SIG-M5 treated with dmso at 0.1 percent for 504 hours (cell line): Measurements from ENCODE around the gene FAM25A.
"Not testable (repeated sequence)": the region's sequence is repeated elsewhere in the genome, so short reads cannot be mapped to it uniquely, and the experiment has no call there.

Experiments
- DNase-seq: peaks from one replicate; lab custom pipeline; 2025; ENCODE audit not compliant: unreplicated experiment; lab: John Stamatoyannopoulos, UW

FAM25A gene

DNA sequence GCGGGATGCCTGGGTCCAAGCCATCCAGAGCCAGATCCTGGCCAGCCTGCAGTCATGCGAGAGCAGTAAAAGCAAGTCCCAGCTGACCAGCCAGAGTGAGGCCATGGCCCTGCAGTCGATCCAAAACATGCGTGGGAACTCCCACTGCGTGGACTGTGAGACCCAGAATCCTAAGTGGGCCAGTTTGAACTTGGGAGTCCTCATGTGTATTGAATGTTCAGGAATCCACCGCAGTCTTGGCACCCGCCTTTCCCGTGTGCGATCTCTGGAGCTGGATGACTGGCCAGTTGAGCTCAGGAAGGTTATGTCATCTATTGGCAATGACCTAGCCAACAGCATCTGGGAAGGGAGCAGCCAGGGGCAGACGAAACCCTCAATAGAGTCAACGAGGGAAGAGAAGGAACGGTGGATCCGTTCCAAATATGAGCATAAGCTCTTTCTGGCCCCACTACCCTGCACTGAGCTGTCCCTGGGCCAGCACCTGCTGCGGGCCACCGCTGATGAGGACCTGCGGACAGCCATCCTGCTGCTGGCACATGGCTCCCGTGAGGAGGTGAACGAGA lies 10.9 kb upstream of the FAM25A start:
- DNase-seq = not testable (repeated sequence)

GRCh38 chr10:87013528-87013927 lies 6.6 kb upstream of the FAM25A start:
- DNase-seq = peak; percentile 20

- not testable (repeated sequence) for DNase-seq
Measured at GRCh38 chr10:87014986-87015716, 4.9 kb upstream of the FAM25A start.

GRCh38 chr10:87018127-87018526 lies 2.0 kb upstream of the FAM25A start:
- not testable (repeated sequence) for DNase-seq

DNA sequence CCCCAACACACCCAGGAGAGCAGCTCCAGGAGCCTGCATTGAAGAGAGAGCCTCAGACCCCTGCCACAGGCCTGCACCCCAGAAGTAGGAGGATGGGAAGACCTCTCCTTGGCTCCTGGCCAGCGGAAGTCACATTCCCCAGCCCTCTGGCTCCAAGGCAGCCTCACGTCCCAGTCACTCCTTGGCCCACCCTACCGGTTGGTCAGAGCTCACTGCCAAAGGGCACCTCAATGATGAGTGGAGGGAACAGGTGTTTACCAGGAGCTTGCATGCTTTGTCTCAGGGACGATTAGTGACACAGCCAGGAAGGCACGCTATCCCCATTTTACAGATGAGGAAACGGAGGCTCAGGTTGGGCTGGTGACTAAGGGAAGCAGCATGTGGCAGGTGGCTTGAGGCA lies 1.0 kb upstream of the FAM25A start:
- not testable (repeated sequence) for DNase-seq

- DNase-seq = not testable (repeated sequence)
Measured at GRCh38 chr10:87019504-87019903, 590 bp upstream of the FAM25A start.

DNA sequence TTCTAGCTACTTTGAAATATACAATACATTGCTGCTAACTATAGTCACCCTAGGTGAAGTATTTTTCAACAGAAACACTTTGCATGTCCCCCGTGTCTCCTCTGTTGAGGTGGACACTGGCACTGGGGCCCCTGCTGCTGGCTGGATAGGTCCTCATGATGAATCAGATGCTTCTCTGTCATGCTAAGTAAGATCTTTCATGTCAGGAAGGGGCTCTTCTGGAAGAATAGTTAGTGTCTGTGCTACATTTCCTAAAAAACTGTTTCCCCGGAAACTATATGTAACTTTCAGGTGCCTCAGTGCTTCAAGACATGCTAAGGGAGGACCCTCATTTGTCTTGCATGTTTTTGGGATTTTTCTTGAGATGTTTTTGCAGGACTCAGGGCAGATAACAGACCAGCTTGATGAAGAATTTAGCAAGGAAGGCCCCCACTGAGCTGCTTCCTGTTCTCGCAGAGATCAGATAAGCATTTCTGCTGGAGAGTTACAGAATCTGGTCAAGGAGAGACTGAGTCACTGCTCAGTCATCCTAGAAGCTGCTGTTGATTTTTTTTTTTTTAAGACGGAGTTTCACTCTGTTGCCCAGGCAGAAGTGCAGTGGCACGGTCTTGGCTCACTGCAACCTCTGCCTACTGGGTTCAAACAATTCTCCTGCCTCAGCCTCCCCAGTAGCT lies 5.3 kb downstream of the FAM25A start:
- peak; percentile 73 for DNase-seq

- DNase-seq = not testable (repeated sequence)
Measured at GRCh38 chr10:87026747-87027508, 6.8 kb downstream of the FAM25A start.

GRCh38 chr10:87030419-87030818 lies 10.3 kb downstream of the FAM25A start:
- not testable (repeated sequence) for DNase-seq

DNA sequence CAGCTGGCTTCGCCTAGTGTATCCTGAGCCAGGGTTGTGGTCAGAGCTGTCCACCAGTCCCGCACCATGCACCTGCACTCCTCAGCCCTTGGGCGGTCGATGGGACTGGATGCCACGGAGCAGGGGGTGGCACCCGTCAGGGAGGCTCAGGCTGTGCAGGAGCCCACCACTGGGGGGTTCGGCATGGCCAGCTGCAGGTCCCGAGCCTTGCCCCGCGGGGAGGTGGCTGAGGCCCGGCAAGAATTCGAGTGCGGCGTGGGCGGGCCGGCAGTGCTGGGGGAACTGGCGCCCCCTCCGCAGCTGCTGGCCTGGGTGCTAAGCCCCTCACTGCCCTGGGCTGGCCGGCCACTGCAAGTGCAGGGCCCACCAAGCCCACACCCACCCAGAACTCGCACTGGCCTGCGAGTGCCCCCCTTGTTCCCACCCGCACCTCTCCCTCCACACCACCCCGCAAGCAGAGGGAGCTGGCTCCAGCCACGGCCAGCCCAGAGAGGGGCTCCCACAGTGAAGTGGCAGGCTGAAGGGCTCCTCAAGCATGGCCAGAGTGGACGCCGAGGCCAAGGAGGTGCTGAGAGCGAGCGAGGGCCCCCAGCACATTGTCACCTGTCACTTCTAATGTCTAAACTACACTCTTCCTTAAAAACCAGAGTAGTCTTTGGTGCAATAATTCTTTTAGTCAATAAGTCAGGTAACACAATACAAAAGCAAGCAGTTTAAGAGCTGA lies 11.0 kb downstream of the FAM25A start:
- no peak for DNase-seq

- no peak for DNase-seq
Measured at GRCh38 chr10:87036623-87037022, 16.5 kb downstream of the FAM25A start.

DNA sequence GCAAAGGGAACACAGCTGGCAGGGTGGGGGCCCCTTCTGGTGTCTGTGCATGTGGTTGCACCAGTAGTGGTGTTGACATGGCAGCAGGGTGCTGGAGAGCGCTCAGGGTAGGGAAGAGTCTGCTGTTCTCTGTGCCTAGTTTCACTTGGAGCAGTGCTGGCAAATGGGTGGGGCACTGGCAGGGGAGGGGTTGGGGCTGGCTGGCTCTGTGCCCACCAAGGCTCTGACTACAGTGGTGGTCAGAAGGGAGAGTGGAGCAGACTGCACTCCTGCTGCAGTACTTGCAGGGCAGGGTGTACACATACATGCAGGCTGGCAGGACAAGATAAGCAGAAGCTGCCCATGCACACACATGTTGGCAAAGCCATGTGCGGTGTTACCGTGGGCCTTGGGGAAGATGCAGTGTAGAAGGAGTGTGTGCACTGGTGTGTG lies 18.2 kb downstream of the FAM25A start:
- no peak for DNase-seq

GRCh38 chr10:87038786-87039185 lies 18.7 kb downstream of the FAM25A start:
- DNase-seq = no peak

DNA sequence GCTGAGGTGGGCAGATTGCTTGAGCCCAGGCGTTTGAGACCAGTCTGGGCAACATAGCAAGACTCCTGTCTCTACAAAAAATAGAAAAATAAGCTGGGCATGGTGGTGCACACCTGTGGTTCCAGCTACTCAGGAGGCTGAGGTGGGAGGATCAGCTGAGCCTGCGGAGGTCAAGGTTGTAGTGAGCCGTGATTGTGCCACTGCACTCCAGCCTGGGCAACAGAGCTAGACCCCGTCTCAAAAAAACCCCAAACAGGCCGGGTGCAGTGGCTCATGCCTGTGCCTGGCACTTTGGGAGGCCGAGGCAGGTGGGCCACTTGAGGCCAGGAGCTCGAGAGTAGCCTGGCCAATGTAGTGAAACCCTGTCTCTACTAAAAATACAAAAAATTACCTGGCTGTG lies 23.5 kb downstream of the FAM25A start:
- DNase-seq = not testable (repeated sequence)

- no peak for DNase-seq
Measured at GRCh38 chr10:87045434-87045938, 25.4 kb downstream of the FAM25A start.

- no peak for DNase-seq
Measured at GRCh38 chr10:87053111-87053510, 33.0 kb downstream of the FAM25A start.

DNA sequence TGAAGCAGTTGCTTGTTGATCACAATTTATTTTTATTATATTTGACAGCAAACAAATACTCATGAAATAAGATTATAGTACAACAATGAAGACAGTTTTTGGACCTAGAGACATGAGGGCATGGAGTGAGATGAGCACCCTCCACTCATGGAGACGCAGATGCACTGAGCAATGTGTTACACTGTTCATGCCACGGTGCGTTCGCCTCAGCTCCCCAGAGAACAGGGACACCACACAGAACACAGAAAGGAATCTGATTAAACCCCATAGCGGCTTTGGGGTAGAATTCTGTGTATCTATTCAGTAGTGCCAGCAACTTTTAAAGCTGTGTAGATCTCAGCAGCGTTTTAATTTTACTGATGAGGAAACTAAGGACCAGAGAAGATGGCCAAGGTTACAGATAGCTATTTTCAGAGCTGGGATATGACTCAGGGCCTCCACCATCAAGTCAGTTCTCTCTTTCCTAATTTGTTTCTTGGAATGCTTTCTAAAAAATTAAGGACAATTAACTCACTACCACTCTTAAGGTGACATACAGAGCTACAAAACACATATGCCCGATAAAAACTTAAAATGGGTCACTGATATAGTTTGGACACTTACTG lies 33.6 kb downstream of the FAM25A start:
- no peak for DNase-seq

DNA sequence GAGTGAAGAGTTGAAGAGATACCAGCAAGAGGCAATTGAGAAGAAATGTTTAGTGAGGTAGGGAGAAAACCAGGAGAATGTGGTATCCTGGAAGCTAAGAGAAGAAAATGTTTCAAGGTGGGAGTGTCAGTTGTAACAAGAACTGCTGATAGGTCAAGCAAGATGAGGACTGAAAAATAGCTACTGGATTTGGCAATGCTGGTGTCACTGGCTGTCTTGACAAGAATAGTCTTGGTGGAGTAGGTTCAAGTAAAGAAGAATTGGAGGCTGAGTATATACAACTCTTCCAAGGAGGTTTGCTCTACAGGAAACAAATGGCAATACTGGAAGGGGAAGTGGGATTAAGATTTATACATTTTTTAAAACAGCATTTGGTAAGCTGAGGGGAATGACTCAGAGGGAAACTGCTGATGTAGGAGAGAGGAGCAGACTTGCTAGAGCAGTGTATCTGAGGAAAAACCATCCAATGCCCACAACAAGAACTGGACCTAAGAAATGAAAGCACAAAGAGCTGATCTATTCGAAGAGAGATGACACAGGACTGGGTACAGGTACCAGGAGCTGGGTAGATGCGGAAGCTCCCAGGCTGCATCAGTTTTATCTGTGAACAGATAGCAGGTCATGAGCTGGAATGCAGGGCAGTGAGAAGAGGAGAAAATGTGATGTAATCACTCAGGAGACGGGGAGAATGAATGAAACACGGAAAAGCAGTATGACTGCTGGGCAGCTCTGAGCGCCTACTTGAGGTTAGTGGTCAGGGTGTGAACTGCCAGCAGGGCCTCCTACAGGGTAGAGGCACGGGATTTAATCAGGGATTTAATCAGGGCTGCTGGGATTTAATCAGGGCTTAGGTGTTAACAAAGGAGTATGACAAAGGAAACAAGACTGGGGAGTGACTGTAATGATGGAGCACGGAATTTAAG lies 34.5 kb downstream of the FAM25A start:
- DNase-seq = peak; percentile 62

GRCh38 chr10:87058171-87058570 lies 38.1 kb downstream of the FAM25A start:
- DNase-seq = no peak
